GM18870 (cell line): ENCODE results near the gene ATP5ME.
"Not testable (repeated sequence)": the region's sequence is repeated elsewhere in the genome, so short reads cannot be mapped to it uniquely, and the experiment has no call there.

Experiments
- ATAC-seq: cut with Tn5 transposase; IDR thresholded peaks from one replicate; pipeline ENCODE4 v1.9.1; 2021; ENCODE audit warnings: moderate library complexity; ENCODE audit not compliant: unreplicated experiment

ATP5ME gene

DNA sequence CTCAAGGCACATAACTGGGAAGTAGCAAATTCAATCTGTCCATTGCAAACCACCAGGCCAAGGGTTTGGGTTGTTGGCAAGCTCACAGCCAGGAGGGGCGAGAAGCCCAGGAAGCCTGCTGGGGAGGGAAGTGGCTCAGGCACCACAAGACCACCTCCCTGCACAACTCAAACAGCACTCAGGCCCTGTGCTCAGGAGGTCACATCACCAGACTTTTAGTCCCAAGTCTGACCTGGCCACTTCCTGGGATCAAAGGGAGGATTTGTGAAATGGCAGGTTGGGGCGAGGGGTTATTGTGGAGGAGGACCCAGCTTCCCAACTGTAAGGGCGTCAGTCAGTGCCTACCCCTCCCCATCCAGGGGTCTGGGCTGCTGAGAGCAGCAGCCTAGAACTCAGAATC is 2.3 kb downstream of the ATP5ME start:
- no peak for ATAC-seq

DNA sequence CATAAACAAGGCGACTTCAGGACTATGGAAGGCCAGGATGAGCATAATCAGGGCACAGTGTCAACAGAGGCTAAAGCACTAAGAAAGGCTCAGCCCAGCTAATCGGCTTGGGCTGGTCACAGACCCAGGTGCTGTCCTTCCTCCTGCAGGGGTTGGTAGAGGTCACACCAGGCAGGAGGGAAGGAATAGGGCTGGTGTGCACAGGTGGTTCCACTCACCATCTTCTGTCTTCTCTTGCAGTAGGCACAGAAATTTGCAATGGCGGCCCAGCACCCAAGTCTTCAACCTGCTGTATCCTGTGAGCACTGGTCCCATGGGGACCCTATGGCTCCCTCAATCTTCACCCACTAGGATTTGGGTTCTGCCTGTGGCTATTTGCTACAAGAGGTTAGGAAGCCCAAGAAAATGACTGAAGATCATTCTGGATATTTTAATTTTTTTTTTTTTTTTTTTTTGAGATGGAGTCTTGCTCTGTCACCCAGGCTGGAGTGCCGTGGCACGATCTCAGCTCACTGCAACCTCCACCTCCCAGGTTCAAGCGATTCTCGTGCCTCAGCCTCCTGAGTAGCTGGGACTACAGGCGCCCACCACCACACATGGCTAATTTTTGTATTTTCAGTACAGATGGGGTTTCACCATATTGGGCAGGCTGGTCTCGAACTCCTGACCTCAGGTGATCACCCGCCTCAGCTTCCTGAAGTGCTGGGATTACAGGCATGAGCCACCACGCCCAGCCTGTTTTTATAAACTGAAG is 4.1 kb downstream of the ATP5ME start:
- not testable (repeated sequence) for ATAC-seq

DNA sequence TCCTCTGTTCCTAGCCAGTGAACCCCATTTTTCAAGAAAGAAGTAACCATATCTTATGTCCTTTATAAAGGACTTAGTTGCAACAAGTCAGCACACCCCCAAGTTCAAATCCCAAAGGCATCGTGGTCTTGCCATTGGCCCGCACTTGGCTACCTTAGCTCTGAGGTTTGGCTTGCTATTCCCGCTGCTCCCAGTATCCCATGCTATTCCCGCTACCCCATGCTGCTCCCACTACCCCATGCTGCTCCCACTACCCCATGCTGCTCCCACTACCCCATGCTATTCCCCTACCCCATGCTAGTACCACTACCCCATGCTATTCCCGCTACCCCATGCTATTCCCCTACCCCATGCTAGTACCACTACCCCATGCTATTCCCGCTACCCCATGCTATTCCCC is 5.9 kb downstream of the ATP5ME start:
- not testable (repeated sequence) for ATAC-seq

GRCh38 chr4:667545-667925 is 6.5 kb downstream of the ATP5ME start:
- ATAC-seq, result no peak

GRCh38 chr4:666822-667544 is 7.1 kb downstream of the ATP5ME start:
- ATAC-seq, result no peak

DNA sequence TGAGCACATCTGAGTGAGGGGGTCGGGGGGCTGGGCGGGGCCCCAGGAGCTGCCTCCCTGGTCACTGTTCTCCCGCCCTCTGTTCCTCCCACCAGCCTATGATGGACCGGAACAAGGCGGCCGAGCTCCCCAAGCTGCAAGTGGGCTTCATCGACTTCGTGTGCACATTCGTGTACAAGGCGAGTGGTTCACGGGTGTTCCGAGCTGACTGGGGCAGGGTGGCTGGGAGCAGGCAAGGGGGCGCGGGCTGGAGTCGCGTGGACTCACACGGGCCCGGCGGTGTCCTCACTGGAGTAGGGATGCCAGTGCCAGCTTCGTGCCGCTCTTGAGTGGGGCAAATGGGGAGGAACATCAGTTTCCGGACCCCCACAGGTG is 7.7 kb downstream of the ATP5ME start:
- ATAC-seq, result no peak

DNA sequence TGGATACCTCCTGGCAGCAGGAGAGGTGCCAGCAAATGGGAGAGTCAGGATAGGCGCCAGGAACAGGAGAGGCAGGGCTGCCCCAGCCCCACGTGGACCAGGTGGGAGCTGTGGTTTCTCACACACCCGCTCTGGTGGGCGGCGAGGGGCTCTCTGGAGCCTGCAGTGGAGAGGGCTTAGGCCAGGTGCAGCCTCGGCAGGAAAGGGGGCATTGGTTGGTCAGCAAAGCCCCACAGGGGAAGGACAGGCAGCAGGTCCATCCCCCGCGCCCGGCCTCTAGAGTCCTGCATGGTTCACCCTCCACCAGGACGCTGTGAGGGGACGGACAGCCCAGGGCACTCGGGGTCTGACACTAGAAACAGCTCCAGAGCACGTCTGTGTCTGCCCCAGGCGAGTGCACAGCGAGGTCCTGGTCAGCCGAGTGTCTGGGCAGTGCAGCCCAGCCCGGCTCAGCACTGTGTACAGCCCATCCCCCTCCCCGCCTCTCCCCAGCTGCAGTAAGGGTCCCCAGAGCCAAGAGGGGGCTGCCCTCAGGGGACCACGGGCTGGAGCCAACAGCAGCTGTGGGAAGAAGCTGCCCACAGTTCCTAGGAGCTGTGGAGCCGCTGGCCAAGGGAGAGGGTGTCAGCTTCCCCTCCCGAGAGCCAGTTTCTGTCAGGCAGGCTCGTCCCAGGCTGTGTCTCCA is 8.2 kb downstream of the ATP5ME start:
- ATAC-seq, result no peak

DNA sequence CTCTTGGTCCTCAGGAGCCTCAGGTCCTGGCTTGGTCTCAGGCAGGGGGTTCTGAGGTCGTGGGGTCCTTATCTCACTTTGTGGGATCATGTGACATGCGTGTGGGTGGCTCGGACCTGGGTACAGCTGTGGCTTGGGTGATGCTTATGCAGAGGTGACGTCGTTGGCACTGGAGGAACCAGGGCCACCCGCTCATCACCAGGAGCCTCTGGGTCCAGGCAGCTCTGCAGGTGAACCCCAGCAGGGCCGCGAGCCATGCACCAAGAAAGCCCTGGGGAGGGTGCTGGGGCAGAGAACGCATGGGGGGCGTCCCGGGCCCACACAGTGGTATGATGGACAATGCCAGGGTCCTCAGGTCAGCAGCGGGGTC is 8.7 kb downstream of the ATP5ME start:
- no peak for ATAC-seq

GRCh38 chr4:664713-665231 is 9.3 kb downstream of the ATP5ME start:
- no peak for ATAC-seq

DNA sequence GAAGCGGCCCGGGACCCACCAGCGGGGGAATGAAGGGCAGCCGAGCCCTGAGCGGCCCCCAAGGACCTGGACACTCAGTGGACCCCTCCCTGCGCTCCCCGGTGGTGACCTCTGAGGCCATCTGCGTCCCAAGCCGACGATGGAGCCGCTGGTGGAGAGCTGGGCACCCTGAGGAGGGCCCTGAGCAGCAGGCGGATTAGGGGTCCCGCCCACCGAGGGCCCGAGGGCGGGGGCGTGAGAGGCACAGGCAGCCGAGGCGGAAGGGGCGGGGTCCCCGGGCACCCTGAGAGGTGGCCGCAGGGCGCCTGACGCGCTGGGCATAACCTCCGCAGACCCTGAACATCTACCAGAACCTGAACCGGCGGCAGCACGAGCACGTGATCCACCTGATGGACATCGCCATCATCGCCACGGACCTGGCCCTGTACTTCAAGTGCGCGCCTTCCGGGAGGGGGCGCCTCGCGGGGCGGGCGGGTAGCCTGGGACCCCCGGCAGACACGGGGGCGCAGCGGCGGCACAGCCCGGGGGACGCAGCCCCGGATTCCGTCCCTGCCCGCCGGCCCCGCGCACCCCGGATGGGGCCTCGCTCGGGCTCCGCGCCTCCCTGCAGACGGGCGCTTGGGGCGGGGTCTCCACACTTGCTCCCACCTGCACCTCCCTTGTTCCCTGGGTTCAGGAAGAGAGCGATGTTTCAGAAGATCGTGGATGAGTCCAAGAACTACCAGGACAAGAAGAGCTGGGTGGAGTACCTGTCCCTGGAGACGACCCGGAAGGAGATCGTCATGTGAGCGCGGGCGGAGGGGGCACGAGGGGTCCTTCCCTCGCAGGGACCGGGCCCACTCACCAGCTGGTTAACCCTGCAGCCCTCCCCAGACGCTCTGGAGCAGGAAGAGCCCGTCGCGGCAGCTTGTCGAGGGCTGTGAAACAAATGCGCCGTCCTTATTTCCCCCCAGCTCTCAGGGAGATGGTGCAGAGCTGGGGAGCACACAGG is 10.3 kb downstream of the ATP5ME start:
- no peak for ATAC-seq

DNA sequence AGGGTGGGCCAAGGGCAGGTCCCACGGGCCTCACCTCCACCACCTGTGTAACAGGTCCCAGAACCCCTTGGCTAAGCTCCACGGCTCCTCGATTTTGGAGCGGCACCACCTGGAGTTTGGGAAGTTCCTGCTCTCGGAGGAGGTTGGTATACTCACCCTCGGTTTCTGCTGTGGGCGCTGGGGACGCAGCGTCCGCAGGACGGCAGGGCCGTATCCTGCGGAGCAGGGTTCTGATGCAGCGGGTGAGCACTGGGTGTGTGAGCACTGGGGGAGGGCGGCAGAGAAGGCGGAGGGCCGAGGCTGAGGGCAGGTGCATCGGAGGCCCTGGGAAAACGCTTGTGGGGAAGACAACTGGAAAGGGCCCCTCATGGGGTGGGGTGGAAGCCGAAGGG is 11.0 kb downstream of the ATP5ME start:
- ATAC-seq, result no peak

DNA sequence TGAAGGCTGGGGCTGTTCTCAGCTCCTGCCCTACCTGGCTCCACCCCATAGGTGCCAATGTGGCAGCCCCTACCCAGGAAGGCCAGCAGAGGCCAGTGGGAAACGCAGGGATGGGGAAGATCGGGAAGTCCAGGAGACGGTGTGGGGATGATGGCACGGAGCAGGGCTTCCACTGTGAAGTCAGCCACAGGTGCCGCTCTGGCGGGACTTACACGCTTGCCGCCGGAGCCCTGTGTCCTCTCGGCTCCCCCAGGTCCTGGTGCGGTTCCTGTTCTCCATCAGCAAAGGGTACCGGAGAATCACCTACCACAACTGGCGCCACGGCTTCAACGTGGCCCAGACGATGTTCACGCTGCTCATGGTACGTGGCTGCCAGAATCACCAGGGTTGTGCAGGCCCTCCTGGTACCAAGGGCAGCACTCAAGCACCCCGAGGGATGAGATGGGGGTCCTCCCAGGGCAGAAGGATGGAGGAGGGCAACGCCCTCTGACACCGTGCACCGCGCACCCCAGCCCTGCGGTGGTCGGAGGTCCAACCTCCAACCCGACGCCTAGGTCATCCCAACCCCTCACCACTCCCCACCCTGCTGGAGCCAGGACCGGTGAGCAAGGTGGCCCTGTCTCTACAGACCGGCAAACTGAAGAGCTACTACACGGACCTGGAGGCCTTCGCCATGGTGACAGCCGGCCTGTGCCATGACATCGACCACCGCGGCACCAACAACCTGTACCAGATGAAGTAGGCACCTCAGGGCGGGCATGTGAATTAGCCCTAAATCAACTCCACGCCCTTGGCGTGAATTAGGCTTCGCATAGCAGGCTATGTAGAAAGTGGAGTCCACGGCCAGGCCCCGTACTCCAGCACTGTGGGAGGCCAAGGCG is 12.0 kb downstream of the ATP5ME start:
- no peak for ATAC-seq

DNA sequence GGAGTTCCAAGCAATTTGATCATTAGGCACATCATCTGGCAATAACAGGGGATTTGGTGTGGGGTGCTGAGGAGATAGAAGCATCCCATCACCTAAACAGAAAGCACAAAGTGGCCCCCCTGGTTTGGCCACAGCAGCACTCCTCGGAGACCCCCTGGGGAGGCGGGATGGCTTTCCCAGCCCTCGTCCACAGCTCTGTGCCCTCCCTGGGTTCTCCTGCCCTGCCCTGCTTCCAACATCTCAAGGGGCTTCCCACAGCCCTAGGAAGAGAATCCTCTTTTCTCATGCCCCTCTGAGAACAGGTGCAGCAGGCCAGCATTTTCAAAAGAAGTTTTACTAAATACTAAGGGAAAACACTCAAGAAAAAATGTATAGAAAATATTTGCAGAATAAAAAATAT is 12.8 kb downstream of the ATP5ME start:
- ATAC-seq, result no peak

GRCh38 chr4:660401-660800 is 13.7 kb downstream of the ATP5ME start:
- ATAC-seq, result no peak

DNA sequence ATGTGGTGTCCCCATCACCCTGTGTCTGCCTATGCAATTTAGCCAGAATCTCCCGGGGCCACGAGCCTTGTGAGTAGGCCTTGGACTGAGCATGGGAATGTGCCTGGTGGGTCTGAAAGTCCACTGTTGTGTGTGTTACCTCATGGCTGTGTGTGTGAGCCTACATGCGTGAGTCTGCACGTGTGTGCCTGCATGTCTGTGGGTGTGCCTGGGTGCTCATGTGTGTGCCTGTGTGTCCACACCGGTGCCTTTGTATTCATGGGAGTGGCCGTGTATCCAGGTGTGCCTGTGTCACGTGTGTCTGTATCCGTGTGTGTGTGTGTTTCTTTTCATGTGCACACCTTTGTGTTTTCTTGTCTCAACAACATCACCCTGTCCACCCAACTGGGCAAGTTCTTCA is 14.2 kb downstream of the ATP5ME start:
- no peak for ATAC-seq

GRCh38 chr4:658681-659667 is 15.1 kb downstream of the ATP5ME start:
- no peak for ATAC-seq

- ATAC-seq, result no peak
Measured at GRCh38 chr4:657834-658667, 16.0 kb downstream of the ATP5ME start.
